ENCODE results near the gene HNRNPM. TPM values are rescaled to one million over a fixed set of nuclear protein-coding genes. Genes with fewer than 3 reads are reported as not detected.

The HNRNPM gene
- total RNA-seq, 1 donor from 2014 or later: 336 TPM

- no peaks in the 10 kb centered on the region for H3K27me3 Mint-ChIP-seq (ENCODE audit: low read depth)
- no peaks in the 10 kb centered on the region for H3K4me1 Mint-ChIP-seq (ENCODE audit: low read depth)
These were observed 86.7 kb downstream of the HNRNPM start for GRCh38 chr19:8531470-8531869.

GRCh38 chr19:8532225-8532624 is 87.5 kb downstream of the HNRNPM start:
- H3K9me3 Mint-ChIP-seq: no peaks in the 10 kb centered on the region
- H3K4me1 Mint-ChIP-seq (ENCODE audit: low read depth): no peaks in the 10 kb centered on the region
- intact Hi-C loops (cut with micrococcal nuclease): no loop called here
- H3K27me3 Mint-ChIP-seq (ENCODE audit: low read depth): no peaks in the 10 kb centered on the region
- DNase-seq (ENCODE audit: low spot score): no peak
- peaks cover 63% of the 10 kb centered on the region for H3K36me3 Mint-ChIP-seq (ENCODE audit: low read depth)
- peak overlapping the region; percentile 28 for H3K27ac Mint-ChIP-seq
- no peak overlapping the region for H3K4me3 Mint-ChIP-seq (ENCODE audit: low read depth)

More at GRCh38 chr19:8531470-8531869, 86.7 kb downstream of the HNRNPM start:
- no peak overlapping the region for H3K27ac Mint-ChIP-seq
- no peaks in the 10 kb centered on the region for H3K9me3 Mint-ChIP-seq
- DNase-seq (ENCODE audit: low spot score): no peak
- H3K36me3 Mint-ChIP-seq (ENCODE audit: low read depth): peaks cover 63% of the 10 kb centered on the region
- H3K4me3 Mint-ChIP-seq (ENCODE audit: low read depth): no peak overlapping the region
- intact Hi-C loops (cut with micrococcal nuclease): no loop called here

GRCh38 chr19:8536282-8536681 is 91.5 kb downstream of the HNRNPM start:
- Mint-ChIP-seq H3K4me1 (ENCODE audit: low read depth) (no peaks in the 10 kb centered on the region), H3K4me3 (ENCODE audit: low read depth) (no peak overlapping the region), H3K27me3 (ENCODE audit: low read depth) (no peaks in the 10 kb centered on the region), H3K36me3 (ENCODE audit: low read depth) (peaks cover 40% of the 10 kb centered on the region), H3K27ac (no peak overlapping the region), H3K9me3 (no peaks in the 10 kb centered on the region)
- no peak for DNase-seq (ENCODE audit: low spot score)
- intact Hi-C loops (cut with micrococcal nuclease): no loop called here

- peaks cover 39% of the 10 kb centered on the region for H3K36me3 Mint-ChIP-seq (ENCODE audit: low read depth)
- no peaks in the 10 kb centered on the region for H3K4me1 Mint-ChIP-seq (ENCODE audit: low read depth)
- H3K27me3 Mint-ChIP-seq (ENCODE audit: low read depth): no peaks in the 10 kb centered on the region
- DNase-seq (ENCODE audit: low spot score): no peak
- H3K9me3 Mint-ChIP-seq: no peaks in the 10 kb centered on the region
- no peak overlapping the region for H3K4me3 Mint-ChIP-seq (ENCODE audit: low read depth)
- H3K27ac Mint-ChIP-seq: no peak overlapping the region
- intact Hi-C loops (cut with micrococcal nuclease): no loop called here
These were observed 92.3 kb downstream of the HNRNPM start for GRCh38 chr19:8537099-8537498.

Other genes with a start within 250 kb of the HNRNPM start
- 29.1 and 30.0 TPM in 2 replicates for gene CERS4, start 235.6 kb upstream of the HNRNPM start, total RNA-seq
- 90.0 and 90.2 TPM in 2 replicates for gene CD320, start 136.6 kb upstream of the HNRNPM start, total RNA-seq
- 48.6 and 54.5 TPM in 2 replicates for gene NDUFA7, start 123.6 kb upstream of the HNRNPM start, total RNA-seq
- gene RPS28, start 123.5 kb upstream of the HNRNPM start, total RNA-seq: 1,945 and 1,967 TPM in 2 replicates
- 0.89 and 1.7 TPM in 2 replicates for gene KANK3, start 101.7 kb upstream of the HNRNPM start, total RNA-seq
- 7.1 and 7.4 TPM in 2 replicates for gene ANGPTL4, start 80.8 kb upstream of the HNRNPM start, total RNA-seq
- gene RAB11B, start 54.6 kb upstream of the HNRNPM start, total RNA-seq: 85.9 and 86.1 TPM in 2 replicates
- 10.2 and 13.0 TPM in 2 replicates for gene MARCHF2, start 31.7 kb upstream of the HNRNPM start, total RNA-seq
- gene PRAM1, start 57.7 kb downstream of the HNRNPM start, total RNA-seq: 0.43 and 0.83 TPM in 2 replicates
- 22.5 and 23.6 TPM in 2 replicates for gene ZNF414, start 69.2 kb downstream of the HNRNPM start, total RNA-seq
- gene MYO1F, start 132.5 kb downstream of the HNRNPM start, total RNA-seq: 43.9 and 47.4 TPM in 2 replicates
- 0.71 and 0.80 TPM in 2 replicates for gene ADAMTS10, start 165.7 kb downstream of the HNRNPM start, total RNA-seq
- not detected in 2 replicates for gene NFILZ, start 185.7 kb downstream of the HNRNPM start, total RNA-seq